Measurements from ENCODE around the gene SEZ6.

DNA sequence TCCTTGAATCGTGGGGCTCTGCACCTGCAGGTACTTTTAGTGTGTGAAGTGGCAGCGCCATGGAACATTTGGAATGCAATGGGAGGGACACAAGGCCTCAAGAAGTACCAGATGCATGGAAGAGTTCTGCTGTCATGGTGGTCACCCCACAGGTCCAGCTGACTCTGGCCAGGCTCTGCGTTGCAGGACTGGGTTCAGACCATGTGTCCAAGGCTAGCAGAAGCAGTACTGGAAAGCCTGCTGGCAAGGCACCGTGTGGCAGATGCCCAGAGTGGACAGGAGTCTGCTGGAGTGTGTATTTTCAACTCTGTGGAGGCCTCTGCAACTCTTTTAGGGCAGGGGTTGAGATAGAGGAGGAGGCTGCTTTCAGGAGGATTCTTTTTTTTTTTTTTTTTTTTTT, 39.2 kb upstream of the SEZ6 start:
- TF ChIP-seq EZH2 (IDR thresholded peaks at IDR 0.05; ENCODE audit: borderline replicate concordance, insufficient read depth, low read depth, low read length, poor library complexity, severe bottlenecking), result no peak
- TF ChIP-seq, protein P1, sequence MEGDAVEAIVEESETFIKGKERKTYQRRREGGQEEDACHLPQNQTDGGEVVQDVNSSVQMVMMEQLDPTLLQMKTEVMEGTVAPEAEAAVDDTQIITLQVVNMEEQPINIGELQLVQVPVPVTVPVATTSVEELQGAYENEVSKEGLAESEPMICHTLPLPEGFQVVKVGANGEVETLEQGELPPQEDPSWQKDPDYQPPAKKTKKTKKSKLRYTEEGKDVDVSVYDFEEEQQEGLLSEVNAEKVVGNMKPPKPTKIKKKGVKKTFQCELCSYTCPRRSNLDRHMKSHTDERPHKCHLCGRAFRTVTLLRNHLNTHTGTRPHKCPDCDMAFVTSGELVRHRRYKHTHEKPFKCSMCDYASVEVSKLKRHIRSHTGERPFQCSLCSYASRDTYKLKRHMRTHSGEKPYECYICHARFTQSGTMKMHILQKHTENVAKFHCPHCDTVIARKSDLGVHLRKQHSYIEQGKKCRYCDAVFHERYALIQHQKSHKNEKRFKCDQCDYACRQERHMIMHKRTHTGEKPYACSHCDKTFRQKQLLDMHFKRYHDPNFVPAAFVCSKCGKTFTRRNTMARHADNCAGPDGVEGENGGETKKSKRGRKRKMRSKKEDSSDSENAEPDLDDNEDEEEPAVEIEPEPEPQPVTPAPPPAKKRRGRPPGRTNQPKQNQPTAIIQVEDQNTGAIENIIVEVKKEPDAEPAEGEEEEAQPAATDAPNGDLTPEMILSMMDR (IDR thresholded peaks at IDR 0.05), result no peak
